Measurements from ENCODE around the gene COLEC11.

DNA sequence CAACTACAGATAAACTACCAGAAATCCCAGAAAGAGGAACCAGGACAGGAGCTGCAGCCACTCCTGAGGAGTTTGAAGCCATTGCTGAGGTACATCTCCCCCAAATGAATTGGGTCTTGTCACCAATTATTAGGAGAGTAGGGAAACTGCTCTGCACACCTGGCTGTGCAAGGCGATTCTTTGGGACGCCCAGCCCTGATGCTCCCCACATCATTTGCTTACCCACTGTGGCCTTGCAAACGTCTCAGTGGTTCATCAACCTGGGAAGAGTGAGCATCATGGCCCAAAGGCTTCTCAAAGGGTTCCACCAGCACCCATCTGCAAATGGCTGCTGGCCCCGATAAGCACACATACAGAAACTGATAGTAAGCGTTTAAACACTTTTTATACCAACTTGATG lies 86.7 kb downstream of the COLEC11 start:
- no peak for TF ChIP-seq CTCF (conservative IDR thresholded peaks at IDR 0.05; ENCODE audit: low read depth in 2 of 2)
- no peak for TF ChIP-seq CREB1 (CRISPR knock-in tag; IDR thresholded peaks at IDR 0.05; ENCODE audit: low read depth)
- TF ChIP-seq STAT1 (IDR thresholded peaks at IDR 0.05; ENCODE audit: unreplicated experiment): no peak
- no peak for TF ChIP-seq EZH2 (IDR thresholded peaks at IDR 0.05; ENCODE audit: low read depth, unreplicated experiment)

Measured in GM23338 (cell line).